Sigmoid colon (tissue), 7 donors: Measurements from ENCODE around the gene SMAD1. TPM values are rescaled to one million over a fixed set of nuclear protein-coding genes. Genes with fewer than 3 reads are reported as not detected.
"Not testable (repeated sequence)": the region's sequence is repeated elsewhere in the genome, so short reads cannot be mapped to it uniquely, and the experiment has no call there.

ENCODE experiments used
- DNase-seq: peaks from one replicate; pipeline ENCODE4 v3.0.0-alpha.2; 2019
- H3K27ac ChIP-seq, 4 donors: fragments of 200-600 bp; sonication (generic); one replicate each; pipeline ENCODE4 v1.5.1; 2016 to 2019; ENCODE audit warnings: mild to moderate bottlenecking in 1 of 4
- H3K27me3 ChIP-seq, 3 donors: fragments of 200-600 bp; sonication (generic); one replicate each; pipeline ENCODE4 v1.5.1; 2019; ENCODE audit warnings: mild to moderate bottlenecking in 1 of 3
- H3K36me3 ChIP-seq, 4 donors: fragments of 200-600 bp; sonication (generic); one replicate each; pipeline ENCODE4 v1.5.1; 2016 to 2019
- H3K4me1 ChIP-seq, 4 donors: fragments of 200-600 bp; sonication (generic); one replicate each; pipeline ENCODE4 v1.5.1; 2017 to 2019
- H3K4me3 ChIP-seq, 4 donors: fragments of 200-600 bp; sonication (generic); one replicate each; pipeline ENCODE4 v1.5.1; 2017 to 2019; ENCODE audit warnings: mild to moderate bottlenecking in 2 of 4, moderate library complexity in 1 of 4
- H3K9me3 ChIP-seq, 4 donors: fragments of 200-600 bp in 3 of 4; sonication (generic) in 3 of 4; one replicate each; pipeline versions ENCODE4 v1.5.1 to v1.6.1; 2013 to 2019
- CTCF ChIP-seq, 4 experiments: fragments of 450-650 bp in 3 of 4; fragments of 200-600 bp in 1 of 4; IDR thresholded peaks; one replicate each; pipeline ENCODE4 v1.5.1; 2016 to 2019; ENCODE audit warnings: antibody characterized with exemption in 4 of 4, mild to moderate bottlenecking in 3 of 4, moderate library complexity in 2 of 4
- EP300 ChIP-seq, 4 donors: sonication (generic); formaldehyde crosslinking; IDR thresholded peaks; one replicate each; pipeline ENCODE4 v1.6.1; 2017; ENCODE audit warnings: antibody characterized with exemption in 4 of 4
- POLR2A ChIP-seq, 2 donors: fragments of 450-650 bp; IDR thresholded peaks; one replicate each; pipeline ENCODE4 v1.6.1; 2016; ENCODE audit warnings: antibody characterized with exemption in 2 of 2, mild to moderate bottlenecking in 2 of 2, moderate library complexity in 2 of 2
- POLR2AphosphoS5 ChIP-seq, 4 donors: sonication (generic); formaldehyde crosslinking; IDR thresholded peaks; one replicate each; pipeline ENCODE4 v1.6.1; 2017; ENCODE audit warnings: antibody characterized with exemption in 4 of 4
- WGBS, 2 donors: extraction: QIAGEN DNeasy Blood & Tissue Kit; methylation state at CpG; one replicate each; pipeline ENCODE4 v1.1.7; 2013; 5-methylcytosine and 5-hydroxymethylcytosine counted together
- intact Hi-C: fragments of 100-400 bp; cut with DNase I; formaldehyde crosslinking; loops from one replicate; pipeline ENCODE4 v1.15.1; 2023
- polyA plus RNA-seq, 3 donors: library from polyadenylated mRNA; stranded (reverse); fragments of 200-250 nt; gene quantifications; one replicate each; pipeline ENCODE4 v1.2.3, GENCODE V29; 2013
- total RNA-seq, 4 donors: library from RNA; depleted of rRNA; stranded (reverse); fragments of >200 nt; gene quantifications; one replicate each; pipeline ENCODE4 v1.1.0, GENCODE V29; 2016
- donor health status: healthy with polysubstance abuse.
- donor health status: Bipolar disorder and iron deficiency.
- donor health status: healthy.

SMAD1 gene
- total and polyA plus RNA-seq, 7 donors, result 13.8 to 45.7 (median 25.8) TPM

GRCh38 chr4:145583191-145584055, 101.8 kb downstream of the SMAD1 start:
- TF ChIP-seq POLR2AphosphoS5 (IDR thresholded peaks at IDR 0.05) (no peak), CTCF (IDR thresholded peaks at IDR 0.05) (no peak), POLR2A (IDR thresholded peaks at IDR 0.05) (no peak), EP300 (IDR thresholded peaks at IDR 0.05) (no peak)
- intact Hi-C loops, result no loop called here
- Histone ChIP-seq H3K9me3 (no peaks in the 10 kb centered on the region), H3K4me1 (no peaks in the 10 kb centered on the region), H3K27ac (no peak overlapping the region), H3K27me3 (no peaks in the 10 kb centered on the region), H3K36me3 (no peaks in the 10 kb centered on the region), H3K4me3 (no peak overlapping the region)
- 77 to 88% methylated on average over 6 of the region's 6 CpGs for WGBS, 2 donors
- no peak for DNase-seq

DNA sequence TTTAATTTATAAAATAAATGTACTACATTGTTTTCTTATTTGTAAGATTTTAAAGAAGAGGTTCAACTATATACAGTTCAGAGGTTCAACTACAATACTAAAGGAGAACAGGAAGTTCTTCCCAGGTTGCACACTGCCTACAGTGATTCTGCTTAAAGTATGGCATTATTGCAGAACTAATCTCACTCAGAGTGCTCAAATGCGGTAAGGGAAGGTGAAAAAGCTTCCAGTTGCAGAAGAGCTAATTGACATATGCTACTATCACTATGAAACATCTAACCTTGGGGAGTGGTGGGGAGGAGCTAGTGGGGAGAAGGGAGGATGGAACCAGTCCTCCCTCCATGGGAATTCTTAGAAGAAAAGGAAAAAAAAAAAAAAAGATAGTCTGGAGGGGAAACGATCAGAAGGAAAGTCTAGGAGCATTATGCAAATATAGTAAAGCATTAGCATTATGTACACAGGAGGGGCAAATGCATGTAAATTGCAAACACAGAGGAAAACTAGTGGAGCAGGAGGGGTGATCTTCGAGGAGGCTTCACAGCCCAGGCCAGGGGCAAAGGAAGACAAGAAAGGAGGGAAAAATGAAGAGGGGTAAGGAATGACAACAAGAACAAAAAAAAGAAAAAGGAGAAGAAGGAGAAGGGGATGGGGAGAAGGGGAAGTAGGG, 105.6 kb downstream of the SMAD1 start:
- H3K27me3 ChIP-seq, result no peaks in the 10 kb centered on the region
- intact Hi-C loops, result no loop called here
- no peak overlapping the region for H3K4me3 ChIP-seq
- H3K27ac ChIP-seq, result no peak overlapping the region
- TF ChIP-seq EP300 (IDR thresholded peaks at IDR 0.05) (no peak), POLR2A (IDR thresholded peaks at IDR 0.05) (no peak), CTCF (IDR thresholded peaks at IDR 0.05) (no peak), POLR2AphosphoS5 (IDR thresholded peaks at IDR 0.05) (no peak)
- H3K4me1 ChIP-seq, result no peaks in the 10 kb centered on the region
- H3K9me3 ChIP-seq, result no peaks in the 10 kb centered on the region
- WGBS, 2 donors, result 44 to 64% methylated on average over 3 of the region's 3 CpGs
- H3K36me3 ChIP-seq, result no peaks in the 10 kb centered on the region
- no peak for DNase-seq

- H3K9me3 ChIP-seq, H3K4me3 ChIP-seq, H3K27ac ChIP-seq, H3K4me1 ChIP-seq, H3K27me3 ChIP-seq, intact Hi-C loops, H3K36me3 ChIP-seq, DNase-seq: not testable (repeated sequence)
- 60 to 80% methylated on average over 2 of the region's 2 CpGs for WGBS, 2 donors
These were observed 107.7 kb downstream of the SMAD1 start for GRCh38 chr4:145589381-145589780.

DNA sequence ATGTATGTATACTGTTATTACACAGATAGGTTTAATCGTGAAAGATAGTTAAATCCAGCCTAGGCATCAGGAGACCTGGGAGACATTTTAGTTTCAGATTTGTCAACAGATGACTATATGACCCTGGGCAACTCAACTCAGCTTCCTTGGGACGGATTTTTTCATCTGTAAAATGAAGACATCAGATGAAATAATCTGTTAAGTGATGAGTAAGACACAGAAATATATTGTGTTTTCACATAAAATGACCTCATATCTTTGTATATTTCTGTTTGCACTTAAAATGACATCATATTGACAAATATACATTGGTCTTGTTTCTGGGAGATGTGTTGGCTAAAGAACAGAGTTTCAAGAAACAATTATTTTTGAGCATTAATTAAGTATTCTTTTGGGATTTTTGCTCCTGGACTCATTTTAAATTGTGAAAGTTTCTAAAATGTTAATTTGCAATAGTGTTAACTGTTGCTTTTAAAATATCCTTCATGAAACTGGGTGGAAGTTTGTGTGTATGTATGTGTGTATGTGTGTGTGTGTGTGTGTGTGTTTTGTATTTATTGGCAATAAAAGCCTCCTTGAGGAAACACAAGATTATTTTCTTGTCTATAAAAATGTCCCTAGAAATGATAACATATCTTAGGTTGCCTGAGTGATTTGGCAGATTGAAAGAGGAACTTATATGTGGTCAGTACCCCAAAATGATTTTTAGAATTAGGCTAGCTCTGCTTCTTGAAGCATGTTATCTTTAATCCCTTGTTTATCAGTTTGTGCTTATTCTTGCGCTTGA, 108.5 kb downstream of the SMAD1 start:
- no peaks in the 10 kb centered on the region for H3K4me1 ChIP-seq
- intact Hi-C loops, result no loop called here
- WGBS, 2 donors, result 69 to 84% methylated on average over 3 of the region's 3 CpGs
- no peaks in the 10 kb centered on the region for H3K36me3 ChIP-seq
- H3K4me3 ChIP-seq, result no peak overlapping the region
- H3K27ac ChIP-seq, result no peak overlapping the region
- DNase-seq, result no peak
- no peaks in the 10 kb centered on the region for H3K9me3 ChIP-seq
- H3K27me3 ChIP-seq, result no peaks in the 10 kb centered on the region
- TF ChIP-seq POLR2A (IDR thresholded peaks at IDR 0.05) (no peak), EP300 (IDR thresholded peaks at IDR 0.05) (no peak), CTCF (IDR thresholded peaks at IDR 0.05) (no peak), POLR2AphosphoS5 (IDR thresholded peaks at IDR 0.05) (no peak)
